Measurements from ENCODE around the gene TBX3. TPM values are rescaled to one million over a fixed set of nuclear protein-coding genes. Genes with fewer than 3 reads are reported as not detected.
A peak's percentile ranks its signal among the peaks of the same experiment; 100 is the strongest.
"Not testable (repeated sequence)": the region's sequence is repeated elsewhere in the genome, so short reads cannot be mapped to it uniquely, and the experiment has no call there.

The TBX3 gene
- 10 to 100 TPM in 2 of 3 donors, 1 to 10 TPM in 1; 8.1 to 13.9 (median 10.8) TPM for total RNA-seq
- long read RNA-seq, donor 1, full-length matches to known transcripts, result 4 of 12 reads
- long read RNA-seq, donor 1, partial matches to known transcripts, result 8 of 12 reads
- long read RNA-seq, donor 1, other reads (novel, unspliced or antisense), result 0 of 12 reads
- long read RNA-seq, donor 2, partial matches to known transcripts, result 2 of 3 reads
- long read RNA-seq, donor 2, other reads (novel, unspliced or antisense), result 1 of 3 reads

DNA sequence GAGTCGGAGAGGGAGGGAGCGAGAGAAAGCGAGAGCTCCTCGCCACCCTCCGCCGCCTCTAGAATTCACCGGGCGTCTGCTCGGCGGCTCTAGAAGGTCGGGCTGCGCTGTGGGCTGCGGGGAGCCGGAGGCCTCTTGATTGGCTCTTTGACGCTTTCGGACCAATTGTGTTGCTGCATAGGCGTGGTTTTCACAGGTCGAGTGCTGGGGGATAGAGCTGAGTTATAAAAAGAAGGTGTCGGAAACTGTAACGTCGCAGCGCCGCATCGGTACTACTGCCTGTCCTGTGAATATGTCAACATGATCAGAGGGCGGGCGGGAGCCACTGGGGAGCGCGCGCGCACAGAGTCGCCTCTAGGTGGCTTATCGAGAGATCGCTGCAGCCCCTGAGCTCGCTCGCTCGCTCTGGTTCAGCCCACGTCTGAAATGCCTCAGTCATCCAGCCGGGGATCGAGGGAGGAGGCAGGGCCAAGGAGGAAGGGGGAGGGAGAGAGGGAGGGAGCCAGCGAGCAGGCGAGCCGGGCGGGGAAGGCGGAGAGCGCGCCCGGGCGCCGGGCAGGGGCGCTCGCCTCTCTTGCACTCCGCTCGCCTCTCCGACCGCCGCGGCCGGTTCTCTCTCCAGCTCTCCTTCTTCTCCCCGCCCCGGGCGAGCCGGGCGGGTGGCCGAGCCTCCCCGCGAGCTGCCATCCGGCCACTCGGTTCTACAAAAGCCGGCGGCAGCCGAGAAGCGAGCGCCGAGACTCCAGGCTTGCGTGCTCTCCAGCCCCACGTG lies at the start of gene TBX3:
TSS of gene TBX3 (minus strand) at position 78 of the 772 bp plus-strand sequence. CDS start 975 bp downstream, outside the sequence.
- peak; percentile 52 for TF ChIP-seq CTCF (IDR thresholded peaks at IDR 0.05)
- ATAC-seq (peak; percentile 88), DNase-seq (peak; percentile 92 to 96 (median 94))
- no peaks in the 10 kb centered on the region for H3K36me3 ChIP-seq (ENCODE audit: low read depth)
- H3K4me3 ChIP-seq, result peak within 1 kb of the TSS; percentile 44
- intact Hi-C loops (cut with DNase I, micrococcal nuclease), result no loop called here
- H3K9me3 ChIP-seq, result no peaks in the 10 kb centered on the region
- peaks cover 7% of the 10 kb centered on the region for H3K4me1 ChIP-seq (ENCODE audit: low read depth)

GRCh38 chr12:114732426-114733030 lies 48.6 kb upstream of the TBX3 start:
- Histone ChIP-seq H3K4me3 (no peak overlapping the region), H3K9me3 (no peaks in the 10 kb centered on the region), H3K36me3 (ENCODE audit: low read depth) (no peaks in the 10 kb centered on the region), H3K4me1 (ENCODE audit: low read depth) (peaks cover 12% of the 10 kb centered on the region)
- intact Hi-C loops (cut with DNase I, micrococcal nuclease), result no loop called here
- ATAC-seq, result no peak
- no peak for TF ChIP-seq CTCF (IDR thresholded peaks at IDR 0.05)
- DNase-seq, result no peak

GRCh38 chr12:114729731-114730130 lies 45.8 kb upstream of the TBX3 start:
- DNase-seq, result no peak
- no peaks in the 10 kb centered on the region for H3K9me3 ChIP-seq
- peaks cover 6% of the 10 kb centered on the region for H3K4me1 ChIP-seq (ENCODE audit: low read depth)
- no peaks in the 10 kb centered on the region for H3K36me3 ChIP-seq (ENCODE audit: low read depth)
- intact Hi-C loops (cut with DNase I, micrococcal nuclease), result no loop called here
- no peak for TF ChIP-seq CTCF (IDR thresholded peaks at IDR 0.05)
- H3K4me3 ChIP-seq, result no peak overlapping the region
- no peak for ATAC-seq

GRCh38 chr12:114726092-114726710 lies 42.2 kb upstream of the TBX3 start:
- Histone ChIP-seq H3K9me3 (no peaks in the 10 kb centered on the region), H3K36me3 (ENCODE audit: low read depth) (no peaks in the 10 kb centered on the region), H3K4me1 (ENCODE audit: low read depth) (no peaks in the 10 kb centered on the region), H3K4me3 (no peak overlapping the region)
- intact Hi-C loops (cut with DNase I, micrococcal nuclease), result no loop called here
- DNase-seq (no peak), ATAC-seq (no peak)
- TF ChIP-seq CTCF (IDR thresholded peaks at IDR 0.05), result no peak

DNA sequence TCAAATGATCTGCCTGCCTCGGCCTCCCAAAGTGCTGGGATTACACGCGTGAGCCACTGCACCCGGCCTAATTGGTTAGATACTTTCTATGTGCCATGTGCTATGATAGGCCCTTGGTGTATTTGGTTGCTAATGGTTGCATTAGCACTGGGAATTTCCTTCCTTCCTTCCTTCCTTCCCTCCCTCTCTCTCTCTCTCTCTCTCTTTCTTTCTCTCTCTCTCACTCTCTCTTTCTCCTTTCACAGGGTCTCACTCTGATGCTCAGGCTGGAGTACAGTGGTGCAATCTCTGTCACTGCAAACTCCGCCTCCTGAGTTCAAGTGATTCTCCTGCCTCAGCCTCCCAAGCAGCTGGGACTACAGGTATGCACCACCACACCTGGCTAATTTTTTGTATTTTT lies 38.2 kb upstream of the TBX3 start:
- H3K4me1 ChIP-seq (ENCODE audit: low read depth); H3K9me3 ChIP-seq; H3K4me3 ChIP-seq; intact Hi-C loops (cut with DNase I, micrococcal nuclease); DNase-seq; H3K36me3 ChIP-seq (ENCODE audit: low read depth); ATAC-seq: not testable (repeated sequence)

Data from mucosa of descending colon (tissue), 3 donors.